CD4-positive, alpha-beta T cell treated with Interleukin-6 for 4 hours (primary cell): ENCODE data around the gene MAP2K5.

Source experiments
- DNase-seq: peaks from one replicate; pipeline ENCODE4 v3.0.0-alpha.2; 2020; ENCODE audit warnings: mixed read lengths

MAP2K5 gene

GRCh38 chr15:67845974-67846373 lies 303.5 kb downstream of the MAP2K5 start:
- DNase-seq, result no peak

GRCh38 chr15:67849538-67849937 lies 307.0 kb downstream of the MAP2K5 start:
- no peak for DNase-seq

GRCh38 chr15:67850336-67850735 lies 307.8 kb downstream of the MAP2K5 start:
- no peak for DNase-seq

GRCh38 chr15:67850994-67851571 lies 308.6 kb downstream of the MAP2K5 start:
- DNase-seq, result no peak

- DNase-seq, result no peak
Observed at GRCh38 chr15:67852418-67852817, 309.9 kb downstream of the MAP2K5 start.

GRCh38 chr15:67853454-67853853 lies 311.0 kb downstream of the MAP2K5 start:
- DNase-seq, result no peak

- DNase-seq, result no peak
Observed at GRCh38 chr15:67854358-67854757, 311.9 kb downstream of the MAP2K5 start.

GRCh38 chr15:67855842-67856241 lies 313.3 kb downstream of the MAP2K5 start:
- no peak for DNase-seq
